Fibroblast of lung (primary cell): ENCODE data around the gene ZSCAN16. TPM values are rescaled to one million over a fixed set of nuclear protein-coding genes. Genes with fewer than 3 reads are reported as not detected.
A peak's percentile ranks its signal among the peaks of the same experiment; 100 is the strongest.

Source experiments
- DNase-seq, 2 donors: peaks; one replicate each; pipeline versions ENCODE4 v3.0.0 to v3.0.0-alpha.2; 2010; ENCODE audit warnings: low read depth in 2 of 2
- H2AFZ ChIP-seq: 2 replicates; pipeline ENCODE4 v1.5.1; 2012; ENCODE audit warnings: low read length, control low read depth, inconsistent platforms
- H3K27ac ChIP-seq: 2 replicates; pipeline ENCODE4 v1.5.1; 2011; ENCODE audit warnings: low read length, control low read depth; ENCODE audit not compliant: insufficient read depth
- H3K27me3 ChIP-seq: 2 replicates; pipeline ENCODE4 v1.5.1; 2011; ENCODE audit warnings: mild to moderate bottlenecking, low read length; ENCODE audit not compliant: control insufficient read depth, insufficient read depth
- H3K36me3 ChIP-seq: 2 replicates; pipeline ENCODE4 v1.5.1; 2011; ENCODE audit warnings: low read length; ENCODE audit not compliant: control insufficient read depth, insufficient read depth
- H3K4me1 ChIP-seq: 2 replicates; pipeline ENCODE4 v1.5.1; 2011; ENCODE audit warnings: low read length; ENCODE audit not compliant: control insufficient read depth, insufficient read depth; ENCODE audit errors: extremely low read depth
- H3K4me2 ChIP-seq: 2 replicates; pipeline ENCODE4 v1.5.1; 2011; ENCODE audit warnings: low read length, control low read depth; ENCODE audit not compliant: insufficient read depth; ENCODE audit errors: extremely low read depth
- H3K4me3 ChIP-seq, 4 experiments: fragments of 200-600 bp in 1 of 4; sonication (generic) in 1 of 4; replicated peaks in 1 of 4; 2 replicates each; pipeline ENCODE4 v1.5.1; 2011 to 2016; ENCODE audit warnings: low read length in 4 of 4, low read depth in 3 of 4, mild to moderate bottlenecking in 3 of 4, control low read depth in 2 of 4, inconsistent platforms in 1 of 4, mixed read lengths in 1 of 4; ENCODE audit not compliant: insufficient read depth in 1 of 4; ENCODE audit errors: control extremely low read depth in 1 of 4
- H3K79me2 ChIP-seq: 2 replicates; pipeline ENCODE4 v1.5.1; 2012; ENCODE audit warnings: mild to moderate bottlenecking, low read length, inconsistent platforms; ENCODE audit not compliant: control insufficient read depth, insufficient read depth
- H3K9ac ChIP-seq: 2 replicates; pipeline ENCODE4 v1.5.1; 2011; ENCODE audit warnings: mild to moderate bottlenecking, low read length, control low read depth; ENCODE audit not compliant: insufficient read depth
- H3K9me3 ChIP-seq: 2 replicates; pipeline ENCODE4 v1.5.1; 2012; ENCODE audit warnings: low read depth, low read length; ENCODE audit not compliant: control insufficient read depth, insufficient read depth
- H4K20me1 ChIP-seq: 2 replicates; pipeline ENCODE4 v1.5.1; 2011; ENCODE audit warnings: low read length; ENCODE audit not compliant: control insufficient read depth, insufficient read depth; ENCODE audit errors: extremely low read depth
- CTCF ChIP-seq, 2 donors: IDR thresholded peaks in 1 of 2; conservative IDR thresholded peaks in 1 of 2; 1 replicate in 1 of 2; 2 replicates in 1 of 2; pipeline ENCODE4 v1.5.1; 2011 to 2012; ENCODE audit warnings: low read length in 2 of 2, control low read depth in 1 of 2, inconsistent platforms in 1 of 2, low read depth in 1 of 2, mild to moderate bottlenecking in 1 of 2
- EZH2 ChIP-seq: IDR thresholded peaks from 2 replicates; pipeline ENCODE4 v1.5.1; 2012; ENCODE audit warnings: low read length, control low read depth, mild to moderate bottlenecking; ENCODE audit errors: missing control alignments
- polyA plus RNA-seq, 2 donors: library from polyadenylated mRNA; depleted of rRNA in 1 of 2; stranded (reverse) in 1 of 2; unstranded in 1 of 2; fragments of >200 nt; gene quantifications; 2 replicates each; pipeline ENCODE4 v1.2.1, GENCODE V29; 2011 to 2012; ENCODE audit warnings: missing spikeins in 1 of 2
- total RNA-seq: library from RNA; depleted of rRNA; stranded (reverse); fragments of >200 nt; gene quantifications from 2 replicates; pipeline ENCODE4 v1.2.1, GENCODE V29; 2014

The ZSCAN16 gene
- total and polyA plus RNA-seq, 2 donors (not counting 1 experiment from before 2014, with no cell fraction given) = 2.0 to 6.6 TPM

- peak overlapping the region; percentile 69 to 89 (median 78) for H3K4me3 ChIP-seq
- H3K4me1 ChIP-seq = no peaks in the 10 kb centered on the region
- peak overlapping the region; percentile 99 for H2AFZ ChIP-seq
- no peaks in the 10 kb centered on the region for H4K20me1 ChIP-seq
- TF ChIP-seq EZH2 (no peak), CTCF (conservative IDR thresholded peaks at IDR 0.05 in 1 of 2, IDR thresholded peaks at IDR 0.05 in 1 of 2; ENCODE audit: low read depth in 1 of 2, low read length in 2 of 2) (peak; percentile 64 to 65)
- no peaks in the 10 kb centered on the region for H3K27me3 ChIP-seq
- peak overlapping the region; percentile 66 for H3K9ac ChIP-seq
- peak; percentile 77 to 79 for DNase-seq
- H3K36me3 ChIP-seq = no peaks in the 10 kb centered on the region
- H3K79me2 ChIP-seq = no peaks in the 10 kb centered on the region
- H3K4me2 ChIP-seq = peak overlapping the region; percentile 94
- H3K9me3 ChIP-seq = no peaks in the 10 kb centered on the region
- H3K27ac ChIP-seq = peak overlapping the region; percentile 69
Observed at GRCh38 chr6:28104392-28105244, 19.8 kb upstream of the ZSCAN16 start.

GRCh38 chr6:28105245-28105639 lies 19.2 kb upstream of the ZSCAN16 start:
- Histone ChIP-seq H3K79me2 (no peaks in the 10 kb centered on the region), H4K20me1 (no peaks in the 10 kb centered on the region), H3K9ac (no peak overlapping the region), H3K27me3 (no peaks in the 10 kb centered on the region), H2AFZ (peak overlapping the region; percentile 99), H3K36me3 (no peaks in the 10 kb centered on the region), H3K27ac (peak overlapping the region; percentile 69), H3K4me3 (peak overlapping the region; percentile 69 to 89 (median 78)), H3K9me3 (no peaks in the 10 kb centered on the region), H3K4me1 (no peaks in the 10 kb centered on the region), H3K4me2 (peak overlapping the region; percentile 94)
- TF ChIP-seq EZH2 = no peak
- TF ChIP-seq CTCF (conservative IDR thresholded peaks at IDR 0.05 in 1 of 2, IDR thresholded peaks at IDR 0.05 in 1 of 2; ENCODE audit: low read depth in 1 of 2, low read length in 2 of 2) = no peak
- DNase-seq = peak; percentile 22 to 25

DNA sequence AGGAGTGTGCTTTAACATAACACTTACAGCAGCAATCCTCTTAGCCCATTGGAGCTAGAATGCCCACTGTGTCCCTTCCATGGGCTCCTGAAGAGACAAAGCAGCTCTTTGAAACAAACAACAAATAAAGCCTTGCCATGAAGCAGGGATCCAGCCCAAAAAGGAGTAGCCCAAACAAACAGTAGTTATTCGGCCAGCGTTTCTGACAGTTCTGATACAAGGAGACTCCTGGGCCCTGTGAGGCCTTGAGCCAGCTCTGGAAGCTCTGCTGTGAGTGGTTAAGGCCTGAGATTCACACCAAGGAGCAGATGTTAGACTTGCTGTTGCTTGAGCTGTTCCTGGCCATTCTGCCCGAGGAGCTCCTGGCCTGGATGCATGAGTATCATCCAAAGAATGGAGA lies 16.9 kb upstream of the ZSCAN16 start:
- Histone ChIP-seq H3K4me1 (no peaks in the 10 kb centered on the region), H3K4me2 (no peak overlapping the region), H3K27ac (no peak overlapping the region), H3K27me3 (no peaks in the 10 kb centered on the region), H3K4me3 (no peak overlapping the region), H3K79me2 (no peaks in the 10 kb centered on the region), H3K36me3 (no peaks in the 10 kb centered on the region), H3K9ac (no peak overlapping the region), H2AFZ (no peak overlapping the region), H4K20me1 (no peaks in the 10 kb centered on the region), H3K9me3 (no peaks in the 10 kb centered on the region)
- TF ChIP-seq CTCF (conservative IDR thresholded peaks at IDR 0.05 in 1 of 2, IDR thresholded peaks at IDR 0.05 in 1 of 2; ENCODE audit: low read depth in 1 of 2, low read length in 2 of 2) (no peak), EZH2 (no peak)
- DNase-seq = no peak
